DND-41 (cell line): ENCODE results near the gene OBSCN.
A peak's percentile ranks its signal among the peaks of the same experiment; 100 is the strongest.

Experiments used
- ATAC-seq: fragments of 200-7000 bp; cut with Tn5 transposase; 3 replicates; pipeline ENCODE4 v1.9.1; 2021; ENCODE audit warnings: low read depth; ENCODE audit not compliant: insufficient read depth
- DNase-seq: peaks from one replicate; pipeline ENCODE4 v3.0.0-alpha.2; 2020
- H2AFZ ChIP-seq: 2 replicates; pipeline ENCODE4 v1.6.0; 2012; ENCODE audit warnings: low read depth, low read length
- H3K27ac ChIP-seq: 2 replicates; pipeline ENCODE4 v1.5.1; 2012; ENCODE audit warnings: low read length, inconsistent platforms
- H3K27me3 ChIP-seq: fragments of 200-600 bp; sonication (generic); 2 replicates; pipeline ENCODE4 v1.6.0; 2012; ENCODE audit warnings: low read length, mild to moderate bottlenecking, inconsistent platforms; ENCODE audit not compliant: insufficient read depth, poor library complexity
- H3K36me3 ChIP-seq: 2 replicates; pipeline ENCODE4 v1.5.1; 2012; ENCODE audit warnings: low read length, inconsistent platforms; ENCODE audit not compliant: insufficient read depth
- H3K4me1 ChIP-seq: 2 replicates; pipeline ENCODE4 v1.5.1; 2012; ENCODE audit warnings: mild to moderate bottlenecking, low read length; ENCODE audit not compliant: insufficient read depth
- H3K4me2 ChIP-seq: 2 replicates; pipeline ENCODE4 v1.6.0; 2012; ENCODE audit warnings: mild to moderate bottlenecking, moderate library complexity, low read length, inconsistent platforms; ENCODE audit not compliant: insufficient read depth
- H3K4me3 ChIP-seq, 2 experiments: fragments of 200-600 bp in 1 of 2; shearing (Covaris generic) in 1 of 2; 2 replicates each; pipeline ENCODE4 v1.5.1; 2012 to 2016; ENCODE audit warnings: inconsistent platforms in 2 of 2, low read length in 2 of 2, mild to moderate bottlenecking in 2 of 2, low read depth in 1 of 2, moderate library complexity in 1 of 2
- H3K79me2 ChIP-seq: 2 replicates; pipeline ENCODE4 v1.6.0; 2012; ENCODE audit warnings: low read length, inconsistent platforms; ENCODE audit not compliant: insufficient read depth
- H3K9ac ChIP-seq: 2 replicates; pipeline ENCODE4 v1.6.0; 2012; ENCODE audit warnings: low read depth, mild to moderate bottlenecking, inconsistent platforms, low read length, moderate library complexity
- H3K9me3 ChIP-seq: 2 replicates; pipeline ENCODE4 v1.5.1; 2012; ENCODE audit warnings: low read length, moderate library complexity, mild to moderate bottlenecking, inconsistent platforms; ENCODE audit not compliant: insufficient read depth, severe bottlenecking
- H4K20me1 ChIP-seq: 2 replicates; pipeline ENCODE4 v1.6.0; 2012; ENCODE audit warnings: low read length; ENCODE audit not compliant: insufficient read depth
- EZH2 ChIP-seq: IDR thresholded peaks from 3 replicates; pipeline ENCODE4 v1.6.1; 2012; ENCODE audit warnings: borderline replicate concordance, low read depth, mild to moderate bottlenecking, moderate library complexity, low read length, inconsistent platforms; ENCODE audit not compliant: severe bottlenecking
- TF ChIP-seq, protein P1 (sequence below): IDR thresholded peaks from 2 replicates; pipeline ENCODE4 v1.5.1; 2012; ENCODE audit warnings: borderline replicate concordance, low read length, moderate library complexity, mild to moderate bottlenecking; ENCODE audit not compliant: poor library complexity, severe bottlenecking; ENCODE audit errors: extremely low read depth

Gene OBSCN

DNA sequence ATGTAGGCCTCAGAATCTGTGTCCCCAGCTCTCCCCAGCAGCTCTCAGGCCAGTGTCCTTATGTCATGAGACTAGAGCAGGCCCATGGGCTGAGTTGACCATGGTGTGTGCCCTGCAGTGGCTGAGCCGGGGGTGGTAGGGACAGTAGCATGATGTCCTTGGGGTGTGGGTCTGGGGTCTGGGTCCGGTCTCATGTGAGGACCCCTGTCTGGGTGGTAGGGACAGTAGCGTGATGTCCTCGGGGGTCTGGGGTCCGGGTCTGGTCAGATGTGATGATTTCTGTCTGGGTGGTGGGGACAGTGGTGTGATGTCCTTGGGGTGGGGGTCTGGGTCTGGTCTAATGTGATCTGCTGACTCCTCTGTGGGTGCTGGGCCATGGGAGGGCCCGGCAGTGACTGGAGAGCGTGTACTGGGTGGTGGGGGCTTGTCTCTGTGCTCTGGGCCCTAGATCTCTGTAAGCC is 64.5 kb downstream of the OBSCN start:
- H3K4me3 ChIP-seq = no peak overlapping the region
- H3K36me3 ChIP-seq = peaks cover 49% of the 10 kb centered on the region
- H3K4me2 ChIP-seq = no peak overlapping the region
- no peaks in the 10 kb centered on the region for H4K20me1 ChIP-seq
- no peaks in the 10 kb centered on the region for H3K27me3 ChIP-seq
- H3K4me1 ChIP-seq = no peaks in the 10 kb centered on the region
- no peaks in the 10 kb centered on the region for H3K79me2 ChIP-seq
- DNase-seq = no peak
- H2AFZ ChIP-seq = no peak overlapping the region
- TF ChIP-seq, protein P1, sequence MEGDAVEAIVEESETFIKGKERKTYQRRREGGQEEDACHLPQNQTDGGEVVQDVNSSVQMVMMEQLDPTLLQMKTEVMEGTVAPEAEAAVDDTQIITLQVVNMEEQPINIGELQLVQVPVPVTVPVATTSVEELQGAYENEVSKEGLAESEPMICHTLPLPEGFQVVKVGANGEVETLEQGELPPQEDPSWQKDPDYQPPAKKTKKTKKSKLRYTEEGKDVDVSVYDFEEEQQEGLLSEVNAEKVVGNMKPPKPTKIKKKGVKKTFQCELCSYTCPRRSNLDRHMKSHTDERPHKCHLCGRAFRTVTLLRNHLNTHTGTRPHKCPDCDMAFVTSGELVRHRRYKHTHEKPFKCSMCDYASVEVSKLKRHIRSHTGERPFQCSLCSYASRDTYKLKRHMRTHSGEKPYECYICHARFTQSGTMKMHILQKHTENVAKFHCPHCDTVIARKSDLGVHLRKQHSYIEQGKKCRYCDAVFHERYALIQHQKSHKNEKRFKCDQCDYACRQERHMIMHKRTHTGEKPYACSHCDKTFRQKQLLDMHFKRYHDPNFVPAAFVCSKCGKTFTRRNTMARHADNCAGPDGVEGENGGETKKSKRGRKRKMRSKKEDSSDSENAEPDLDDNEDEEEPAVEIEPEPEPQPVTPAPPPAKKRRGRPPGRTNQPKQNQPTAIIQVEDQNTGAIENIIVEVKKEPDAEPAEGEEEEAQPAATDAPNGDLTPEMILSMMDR = no peak
- TF ChIP-seq EZH2 = no peak
- no peak overlapping the region for H3K27ac ChIP-seq
- ATAC-seq = no peak
- no peaks in the 10 kb centered on the region for H3K9me3 ChIP-seq
- H3K9ac ChIP-seq = no peak overlapping the region

GRCh38 chr1:228272831-228273571 is 65.2 kb downstream of the OBSCN start:
- no peak overlapping the region for H3K27ac ChIP-seq
- no peak for ATAC-seq
- H3K4me1 ChIP-seq = no peaks in the 10 kb centered on the region
- no peaks in the 10 kb centered on the region for H3K9me3 ChIP-seq
- no peaks in the 10 kb centered on the region for H3K27me3 ChIP-seq
- no peak overlapping the region for H3K9ac ChIP-seq
- peaks cover 47% of the 10 kb centered on the region for H3K36me3 ChIP-seq
- H4K20me1 ChIP-seq = no peaks in the 10 kb centered on the region
- H3K4me3 ChIP-seq = no peak overlapping the region
- no peaks in the 10 kb centered on the region for H3K79me2 ChIP-seq
- H3K4me2 ChIP-seq = no peak overlapping the region
- TF ChIP-seq EZH2 = no peak
- TF ChIP-seq, protein P1 = no peak
- H2AFZ ChIP-seq = no peak overlapping the region
- no peak for DNase-seq

- Histone ChIP-seq H3K9ac (no peak overlapping the region), H3K79me2 (no peaks in the 10 kb centered on the region), H3K4me1 (no peaks in the 10 kb centered on the region), H3K27me3 (no peaks in the 10 kb centered on the region), H3K4me2 (no peak overlapping the region), H3K9me3 (no peaks in the 10 kb centered on the region), H3K27ac (no peak overlapping the region), H3K4me3 (no peak overlapping the region), H4K20me1 (0 out of 2 replicates have a peak, but pooled peaks cover 3% of the 10 kb centered on the region), H2AFZ (no peak overlapping the region), H3K36me3 (peaks cover 45% of the 10 kb centered on the region)
- DNase-seq (no peak), ATAC-seq (no peak)
- TF ChIP-seq, protein P1 = peak; percentile 27
- TF ChIP-seq EZH2 = no peak
Observed at GRCh38 chr1:228273720-228274451, 66.0 kb downstream of the OBSCN start.
